ENCODE data around the gene OTX2. TPM values are rescaled to one million over a fixed set of nuclear protein-coding genes. Genes with fewer than 3 reads are reported as not detected.

The OTX2 gene
- polyA plus RNA-seq, 1 experiment = not detected

- no peak for DNase-seq (ENCODE audit: low read depth)
Observed at GRCh38 chr14:56797569-56798446, 12.5 kb downstream of the OTX2 start.

GRCh38 chr14:56797003-56797568 is 13.2 kb downstream of the OTX2 start:
- no peak for DNase-seq (ENCODE audit: low read depth)
- ChIA-PET POLR2A (no interaction called here), CTCF (no interaction called here)
- peaks cover 52% of the 10 kb centered on the region for H3K27me3 ChIP-seq (ENCODE audit: control insufficient read depth, insufficient read depth, low read length)
- no peak overlapping the region for H3K4me3 ChIP-seq (ENCODE audit: low read depth, low read length)
- TF ChIP-seq CTCF (IDR thresholded peaks at IDR 0.05; ENCODE audit: insufficient read depth, low read depth, low read length) = no peak
- H3K36me3 ChIP-seq (ENCODE audit: control insufficient read depth, insufficient read depth, low read length) = no peaks in the 10 kb centered on the region

More at GRCh38 chr14:56797569-56798446, 12.5 kb downstream of the OTX2 start:
- CTCF ChIA-PET = no interaction called here
- Histone ChIP-seq H3K36me3 (ENCODE audit: control insufficient read depth, insufficient read depth, low read length) (no peaks in the 10 kb centered on the region), H3K27me3 (ENCODE audit: control insufficient read depth, insufficient read depth, low read length) (peaks cover 52% of the 10 kb centered on the region), H3K4me3 (ENCODE audit: low read depth, low read length) (no peak overlapping the region)
- no peak for TF ChIP-seq CTCF (IDR thresholded peaks at IDR 0.05; ENCODE audit: insufficient read depth, low read depth, low read length)
- POLR2A ChIA-PET = no interaction called here

GRCh38 chr14:56796259-56796658 is 14.0 kb downstream of the OTX2 start:
- DNase-seq (ENCODE audit: low read depth) = no peak
- no peaks in the 10 kb centered on the region for H3K36me3 ChIP-seq (ENCODE audit: control insufficient read depth, insufficient read depth, low read length)
- H3K27me3 ChIP-seq (ENCODE audit: control insufficient read depth, insufficient read depth, low read length) = peaks cover 46% of the 10 kb centered on the region
- H3K4me3 ChIP-seq (ENCODE audit: low read depth, low read length) = no peak overlapping the region
- POLR2A ChIA-PET = no interaction called here
- TF ChIP-seq CTCF (IDR thresholded peaks at IDR 0.05; ENCODE audit: insufficient read depth, low read depth, low read length) = no peak
- CTCF ChIA-PET = interaction anchor here (1.1 kb wide), 1 partner anchor 43 kb away, joined by 3 read pairs; no protein-coding TSS in a partner anchor

GRCh38 chr14:56795284-56795622 is 15.0 kb downstream of the OTX2 start:
- TF ChIP-seq CTCF (IDR thresholded peaks at IDR 0.05; ENCODE audit: insufficient read depth, low read depth, low read length) = no peak
- Histone ChIP-seq H3K27me3 (ENCODE audit: control insufficient read depth, insufficient read depth, low read length) (peaks cover 46% of the 10 kb centered on the region), H3K4me3 (ENCODE audit: low read depth, low read length) (no peak overlapping the region), H3K36me3 (ENCODE audit: control insufficient read depth, insufficient read depth, low read length) (no peaks in the 10 kb centered on the region)
- no peak for DNase-seq (ENCODE audit: low read depth)
- CTCF ChIA-PET = interaction anchor here (0.6 to 1.1 kb wide), 2 partner anchors 42 to 58 kb away, joined by 3 read pairs; no protein-coding TSS in a partner anchor
- POLR2A ChIA-PET = no interaction called here

GRCh38 chr14:56794557-56795283 is 15.6 kb downstream of the OTX2 start:
- no peak for DNase-seq (ENCODE audit: low read depth)
- Histone ChIP-seq H3K27me3 (ENCODE audit: control insufficient read depth, insufficient read depth, low read length) (peaks cover 46% of the 10 kb centered on the region), H3K4me3 (ENCODE audit: low read depth, low read length) (no peak overlapping the region), H3K36me3 (ENCODE audit: control insufficient read depth, insufficient read depth, low read length) (no peaks in the 10 kb centered on the region)
- TF ChIP-seq CTCF (IDR thresholded peaks at IDR 0.05; ENCODE audit: insufficient read depth, low read depth, low read length) = no peak
- POLR2A ChIA-PET = no interaction called here
- CTCF ChIA-PET = interaction anchor here (1.5 kb wide), 1 partner anchor 8 kb away, joined by 3 read pairs; no protein-coding TSS in a partner anchor

Data from BJ (cell line).